Parathyroid adenoma (tissue), 2 donors: Measurements from ENCODE around the gene CT45A1.
"Not testable (repeated sequence)": the region's sequence is repeated elsewhere in the genome, so short reads cannot be mapped to it uniquely, and the experiment has no call there.

Experiments used
- H2AFZ ChIP-seq: fragments of 300-600 bp; sonication (generic); one replicate; pipeline ENCODE4 v1.7.0; 2017; ENCODE audit warnings: antibody characterized with exemption, mild to moderate bottlenecking
- H3K27ac ChIP-seq: fragments of 300-600 bp; sonication (generic); one replicate; pipeline ENCODE4 v1.7.0; 2017
- H3K27me3 ChIP-seq: fragments of 300-600 bp; sonication (generic); one replicate; pipeline ENCODE4 v1.7.0; 2017; ENCODE audit warnings: low read length; ENCODE audit not compliant: control insufficient read depth, insufficient read depth
- H3K36me3 ChIP-seq: fragments of 300-600 bp; sonication (generic); one replicate; pipeline ENCODE4 v1.7.0; 2017; ENCODE audit warnings: low read length; ENCODE audit not compliant: control insufficient read depth, insufficient read depth
- H3K4me1 ChIP-seq: fragments of 300-600 bp; sonication (generic); one replicate; pipeline ENCODE4 v1.7.0; 2017; ENCODE audit warnings: control low read depth
- H3K4me2 ChIP-seq: fragments of 300-600 bp; sonication (generic); one replicate; pipeline ENCODE4 v1.7.0; 2017; ENCODE audit warnings: low read length
- H3K4me3 ChIP-seq: fragments of 300-600 bp; sonication (generic); one replicate; pipeline ENCODE4 v1.7.0; 2017; ENCODE audit warnings: low read depth, low read length
- H3K79me2 ChIP-seq: fragments of 300-600 bp; sonication (generic); one replicate; pipeline ENCODE4 v1.7.0; 2017; ENCODE audit warnings: control low read depth
- H3K9ac ChIP-seq: fragments of 300-600 bp; sonication (generic); one replicate; pipeline ENCODE4 v1.7.0; 2017; ENCODE audit warnings: mild to moderate bottlenecking
- H3K9me3 ChIP-seq: fragments of 300-600 bp; sonication (generic); one replicate; pipeline ENCODE4 v1.7.0; 2017; ENCODE audit warnings: low read length; ENCODE audit not compliant: control insufficient read depth
- TF ChIP-seq, protein P1 (sequence below): fragments of 300-600 bp; sonication (generic); IDR thresholded peaks from one replicate; pipeline ENCODE4 v1.7.0; 2017; ENCODE audit warnings: antibody characterized with exemption, mild to moderate bottlenecking
- donor health status: primary hyperparathyroidism.

The CT45A1 gene

DNA sequence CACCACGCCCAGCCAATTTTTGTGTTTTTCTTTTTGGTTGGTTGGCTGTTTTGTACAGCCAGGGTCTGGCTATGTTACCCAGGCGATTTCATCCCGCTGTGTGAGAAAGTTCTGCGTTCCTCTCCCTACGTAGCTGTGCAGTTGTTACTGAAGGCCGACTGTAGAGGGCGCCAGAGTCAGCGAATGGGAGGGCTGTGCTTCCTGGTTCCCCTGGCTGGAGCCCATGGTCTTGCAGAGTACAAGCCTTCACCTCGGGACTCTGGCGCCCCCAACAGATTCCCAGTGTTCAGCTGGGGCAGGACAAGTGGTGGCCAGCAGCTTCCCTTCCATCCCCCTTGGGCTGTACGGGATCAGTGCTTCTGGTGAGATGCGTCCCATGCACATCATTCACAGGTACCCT lies 5.6 kb upstream of the CT45A1 start:
- no peaks in the 10 kb centered on the region for H3K36me3 ChIP-seq
- no peak overlapping the region for H3K4me2 ChIP-seq
- H3K4me1 ChIP-seq: no peaks in the 10 kb centered on the region
- no peak overlapping the region for H3K9ac ChIP-seq
- H3K9me3 ChIP-seq: no peaks in the 10 kb centered on the region
- no peaks in the 10 kb centered on the region for H3K79me2 ChIP-seq
- H2AFZ ChIP-seq: no peak overlapping the region
- H3K4me3 ChIP-seq: no peak overlapping the region
- TF ChIP-seq, protein P1, sequence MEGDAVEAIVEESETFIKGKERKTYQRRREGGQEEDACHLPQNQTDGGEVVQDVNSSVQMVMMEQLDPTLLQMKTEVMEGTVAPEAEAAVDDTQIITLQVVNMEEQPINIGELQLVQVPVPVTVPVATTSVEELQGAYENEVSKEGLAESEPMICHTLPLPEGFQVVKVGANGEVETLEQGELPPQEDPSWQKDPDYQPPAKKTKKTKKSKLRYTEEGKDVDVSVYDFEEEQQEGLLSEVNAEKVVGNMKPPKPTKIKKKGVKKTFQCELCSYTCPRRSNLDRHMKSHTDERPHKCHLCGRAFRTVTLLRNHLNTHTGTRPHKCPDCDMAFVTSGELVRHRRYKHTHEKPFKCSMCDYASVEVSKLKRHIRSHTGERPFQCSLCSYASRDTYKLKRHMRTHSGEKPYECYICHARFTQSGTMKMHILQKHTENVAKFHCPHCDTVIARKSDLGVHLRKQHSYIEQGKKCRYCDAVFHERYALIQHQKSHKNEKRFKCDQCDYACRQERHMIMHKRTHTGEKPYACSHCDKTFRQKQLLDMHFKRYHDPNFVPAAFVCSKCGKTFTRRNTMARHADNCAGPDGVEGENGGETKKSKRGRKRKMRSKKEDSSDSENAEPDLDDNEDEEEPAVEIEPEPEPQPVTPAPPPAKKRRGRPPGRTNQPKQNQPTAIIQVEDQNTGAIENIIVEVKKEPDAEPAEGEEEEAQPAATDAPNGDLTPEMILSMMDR: no peak
- no peak overlapping the region for H3K27ac ChIP-seq
- H3K27me3 ChIP-seq: no peaks in the 10 kb centered on the region

DNA sequence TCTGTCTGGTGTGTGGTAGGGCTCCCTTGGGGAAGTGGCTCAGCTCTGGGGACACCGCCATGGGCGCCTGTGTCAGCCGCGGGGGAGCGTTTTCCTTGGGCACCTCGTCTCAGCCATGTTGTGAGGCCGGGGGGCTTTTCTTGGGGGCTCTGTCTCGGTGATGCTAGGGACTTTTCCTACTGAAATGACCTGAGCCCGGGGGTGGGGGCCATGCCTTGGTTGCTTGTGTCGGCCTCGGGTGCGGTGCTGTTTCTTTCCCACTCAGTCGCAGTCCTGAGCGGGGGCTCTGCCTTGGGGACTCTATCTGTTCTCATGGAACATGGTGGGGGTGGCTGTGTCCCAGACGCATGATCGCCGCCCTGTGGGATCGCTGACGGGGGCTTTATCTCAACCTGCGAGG lies 356 bp downstream of the CT45A1 start:
- Histone ChIP-seq H3K36me3 (no peaks in the 10 kb centered on the region), H3K9me3 (no peaks in the 10 kb centered on the region), H3K4me2 (no peak overlapping the region), H3K27me3 (no peaks in the 10 kb centered on the region), H3K27ac (no peak overlapping the region), H3K4me1 (no peaks in the 10 kb centered on the region), H3K4me3 (no peak overlapping the region), H3K79me2 (no peaks in the 10 kb centered on the region), H3K9ac (no peak overlapping the region), H2AFZ (no peak overlapping the region)
- TF ChIP-seq, protein P1: no peak

DNA sequence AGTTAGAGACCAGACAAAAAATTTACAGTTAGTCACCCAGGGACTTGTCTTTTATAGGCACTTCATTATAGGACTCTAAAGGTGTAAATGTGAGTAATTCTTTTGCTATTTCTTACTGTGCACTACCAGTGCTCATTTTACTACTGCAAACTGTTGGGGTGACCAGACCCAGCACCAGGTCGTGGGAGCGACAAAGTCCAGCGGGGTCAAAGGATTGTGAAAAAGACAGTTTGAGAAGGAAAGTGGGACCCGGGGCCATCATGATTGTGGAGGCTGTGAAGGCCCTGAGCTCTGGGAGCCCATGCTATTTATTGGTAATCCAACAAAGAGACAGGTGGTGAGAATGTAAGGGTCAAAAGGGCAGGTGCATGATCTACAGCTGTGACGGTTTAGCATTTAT lies 21.2 kb downstream of the CT45A1 start:
- not testable (repeated sequence) for H3K36me3 ChIP-seq, H3K9ac ChIP-seq, H3K27ac ChIP-seq, H2AFZ ChIP-seq, H3K4me3 ChIP-seq, H3K4me1 ChIP-seq, H3K4me2 ChIP-seq, H3K79me2 ChIP-seq, H3K27me3 ChIP-seq, H3K9me3 ChIP-seq

DNA sequence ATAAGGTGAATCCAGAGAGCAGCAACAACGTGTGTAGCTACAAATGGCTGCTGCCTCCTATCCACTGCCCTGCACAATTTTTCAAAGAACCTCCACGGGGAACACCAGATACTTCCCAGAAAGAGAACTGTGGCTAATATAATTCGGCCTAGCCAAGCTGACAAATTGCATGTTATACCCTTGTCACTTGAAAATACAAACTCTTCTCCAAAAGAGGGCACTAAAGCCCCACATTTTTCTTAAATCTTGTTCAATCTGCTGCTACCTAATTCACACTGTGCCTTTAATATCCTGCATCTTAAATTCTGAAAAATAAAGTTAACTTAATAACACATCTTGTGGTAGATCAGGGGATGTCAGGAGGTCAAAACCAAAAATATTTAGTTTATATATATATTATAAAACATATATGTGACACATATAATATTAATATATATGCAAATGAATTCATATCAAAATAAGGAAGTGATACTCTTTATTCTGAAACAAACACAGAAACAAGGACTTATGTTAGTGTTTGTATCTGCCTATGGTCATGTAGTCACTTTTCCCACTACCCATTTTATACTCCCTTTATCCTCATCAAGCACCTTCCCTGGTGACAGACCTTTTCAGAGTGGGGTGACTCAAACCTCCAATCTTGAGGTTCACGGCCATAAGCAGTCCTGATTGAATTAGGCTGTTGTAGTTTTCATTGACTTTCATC lies 24.1 kb downstream of the CT45A1 start:
- Histone ChIP-seq H3K9ac (no peak overlapping the region), H2AFZ (no peak overlapping the region), H3K27me3 (no peaks in the 10 kb centered on the region), H3K36me3 (no peaks in the 10 kb centered on the region), H3K27ac (no peak overlapping the region), H3K4me3 (no peak overlapping the region), H3K79me2 (no peaks in the 10 kb centered on the region), H3K4me2 (no peak overlapping the region), H3K9me3 (no peaks in the 10 kb centered on the region), H3K4me1 (no peaks in the 10 kb centered on the region)
- TF ChIP-seq, protein P1: no peak

DNA sequence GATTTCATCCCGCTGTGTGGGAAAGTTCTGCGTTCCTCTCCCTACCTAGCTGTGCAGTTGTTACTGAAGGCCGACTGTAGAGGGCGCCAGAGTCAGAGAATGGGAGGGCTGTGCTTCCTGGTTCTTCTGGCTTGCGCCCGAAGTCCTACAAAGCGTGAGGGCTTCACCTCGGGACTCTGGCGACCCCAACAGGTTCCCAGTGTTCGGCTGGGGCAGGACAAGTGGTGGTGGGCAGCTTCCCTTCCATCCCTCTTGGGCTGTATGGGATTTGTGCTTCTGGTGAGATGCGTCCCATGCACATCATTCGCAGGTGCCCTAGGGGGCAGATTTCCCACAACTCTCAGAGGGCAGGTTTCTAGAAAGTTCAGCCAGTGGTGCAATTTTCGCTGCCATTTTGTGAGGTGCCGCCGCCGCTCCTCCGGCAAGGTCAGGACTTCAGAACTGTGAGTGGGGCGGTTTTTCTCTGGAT lies 27.3 kb downstream of the CT45A1 start:
- Histone ChIP-seq H2AFZ (no peak overlapping the region), H3K79me2 (no peaks in the 10 kb centered on the region), H3K9ac (no peak overlapping the region), H3K27me3 (no peaks in the 10 kb centered on the region), H3K4me1 (no peaks in the 10 kb centered on the region), H3K9me3 (no peaks in the 10 kb centered on the region), H3K36me3 (no peaks in the 10 kb centered on the region), H3K4me2 (no peak overlapping the region), H3K27ac (no peak overlapping the region), H3K4me3 (no peak overlapping the region)
- TF ChIP-seq, protein P1: no peak
